ENCODE results near the gene ACKR1. TPM values are rescaled to one million over a fixed set of nuclear protein-coding genes. Genes with fewer than 3 reads are reported as not detected.
A peak's percentile ranks its signal among the peaks of the same experiment; 100 is the strongest.

The ACKR1 gene
- polyA plus RNA-seq, 1 donor from 2014 or later = not detected

- Mint-ChIP-seq H3K9me3 (no peaks in the 10 kb centered on the region), H3K36me3 (peaks cover 2% of the 10 kb centered on the region), H3K27me3 (peaks cover 10% of the 10 kb centered on the region), H3K27ac (no peak overlapping the region), H3K4me1 (no peaks in the 10 kb centered on the region), H3K4me3 (no peak overlapping the region)
Measured at GRCh38 chr1:159228554-159228953, 23.9 kb downstream of the ACKR1 start.

GRCh38 chr1:159229260-159229885 lies 24.7 kb downstream of the ACKR1 start:
- H3K4me3 Mint-ChIP-seq = no peak overlapping the region
- no peak overlapping the region for H3K27ac Mint-ChIP-seq
- peaks cover 10% of the 10 kb centered on the region for H3K27me3 Mint-ChIP-seq
- H3K36me3 Mint-ChIP-seq = peaks cover 2% of the 10 kb centered on the region
- H3K4me1 Mint-ChIP-seq = no peaks in the 10 kb centered on the region
- no peaks in the 10 kb centered on the region for H3K9me3 Mint-ChIP-seq

GRCh38 chr1:159229896-159230295 lies 25.2 kb downstream of the ACKR1 start:
- H3K4me3 Mint-ChIP-seq = no peak overlapping the region
- H3K27me3 Mint-ChIP-seq = peaks cover 10% of the 10 kb centered on the region
- no peak overlapping the region for H3K27ac Mint-ChIP-seq
- no peaks in the 10 kb centered on the region for H3K4me1 Mint-ChIP-seq
- no peaks in the 10 kb centered on the region for H3K9me3 Mint-ChIP-seq
- peaks cover 2% of the 10 kb centered on the region for H3K36me3 Mint-ChIP-seq

- H3K9me3 Mint-ChIP-seq = peaks cover 4 to 5% (median 4%) of the 10 kb centered on the region in 3 donors
Measured at GRCh38 chr1:159239551-159240220, 35.0 kb downstream of the ACKR1 start.

GRCh38 chr1:159247266-159247665 lies 42.6 kb downstream of the ACKR1 start:
- Mint-ChIP-seq H3K27me3 (peaks cover 12% of the 10 kb centered on the region), H3K9me3 (peaks cover 4 to 22% (median 10%) of the 10 kb centered on the region in 3 donors), H3K36me3 (no peaks in the 10 kb centered on the region), H3K27ac (no peak overlapping the region), H3K4me1 (no peaks in the 10 kb centered on the region), H3K4me3 (no peak overlapping the region)

More at GRCh38 chr1:159239551-159240220, 35.0 kb downstream of the ACKR1 start:
- H3K36me3 Mint-ChIP-seq = no peaks in the 10 kb centered on the region
- H3K27me3 Mint-ChIP-seq = peaks cover 4% of the 10 kb centered on the region
- H3K4me3 Mint-ChIP-seq = no peak overlapping the region
- H3K4me1 Mint-ChIP-seq = peaks cover 0 to 4% (median 0%) of the 10 kb centered on the region in 3 donors
- peak overlapping the region in 1 of 3 donors; percentile 7 for H3K27ac Mint-ChIP-seq

GRCh38 chr1:159248311-159248710 lies 43.6 kb downstream of the ACKR1 start:
- Mint-ChIP-seq H3K27me3 (peaks cover 14% of the 10 kb centered on the region), H3K27ac (no peak overlapping the region), H3K4me3 (no peak overlapping the region), H3K36me3 (no peaks in the 10 kb centered on the region), H3K9me3 (peaks cover 4 to 18% (median 10%) of the 10 kb centered on the region in 3 donors), H3K4me1 (no peaks in the 10 kb centered on the region)

GRCh38 chr1:159250638-159251216 lies 46.1 kb downstream of the ACKR1 start:
- H3K4me1 Mint-ChIP-seq = no peaks in the 10 kb centered on the region
- H3K9me3 Mint-ChIP-seq = peaks cover 0 to 15% (median 2%) of the 10 kb centered on the region in 3 donors
- H3K4me3 Mint-ChIP-seq = no peak overlapping the region
- peaks cover 17% of the 10 kb centered on the region for H3K27me3 Mint-ChIP-seq
- peaks cover 2% of the 10 kb centered on the region for H3K36me3 Mint-ChIP-seq
- peak overlapping the region in 1 of 3 donors; percentile 68 for H3K27ac Mint-ChIP-seq

Other genes with a start within 250 kb of the ACKR1 start
- gene IFI16, start 195.0 kb upstream of the ACKR1 start, polyA plus RNA-seq = 213 TPM
- gene AIM2, start 128.1 kb upstream of the ACKR1 start, polyA plus RNA-seq = 187 TPM
- gene CADM3, start 33.3 kb upstream of the ACKR1 start, polyA plus RNA-seq = 0.13 TPM
- not detected for gene FCER1A, start 97.5 kb downstream of the ACKR1 start, polyA plus RNA-seq
- not detected for gene OR10J4, start 227.3 kb downstream of the ACKR1 start, polyA plus RNA-seq
- gene OR10J1, start 234.8 kb downstream of the ACKR1 start, polyA plus RNA-seq = not detected

All from IgD-negative memory B cell (primary cell).